ENCODE measurements around the gene ADM2.

DNA sequence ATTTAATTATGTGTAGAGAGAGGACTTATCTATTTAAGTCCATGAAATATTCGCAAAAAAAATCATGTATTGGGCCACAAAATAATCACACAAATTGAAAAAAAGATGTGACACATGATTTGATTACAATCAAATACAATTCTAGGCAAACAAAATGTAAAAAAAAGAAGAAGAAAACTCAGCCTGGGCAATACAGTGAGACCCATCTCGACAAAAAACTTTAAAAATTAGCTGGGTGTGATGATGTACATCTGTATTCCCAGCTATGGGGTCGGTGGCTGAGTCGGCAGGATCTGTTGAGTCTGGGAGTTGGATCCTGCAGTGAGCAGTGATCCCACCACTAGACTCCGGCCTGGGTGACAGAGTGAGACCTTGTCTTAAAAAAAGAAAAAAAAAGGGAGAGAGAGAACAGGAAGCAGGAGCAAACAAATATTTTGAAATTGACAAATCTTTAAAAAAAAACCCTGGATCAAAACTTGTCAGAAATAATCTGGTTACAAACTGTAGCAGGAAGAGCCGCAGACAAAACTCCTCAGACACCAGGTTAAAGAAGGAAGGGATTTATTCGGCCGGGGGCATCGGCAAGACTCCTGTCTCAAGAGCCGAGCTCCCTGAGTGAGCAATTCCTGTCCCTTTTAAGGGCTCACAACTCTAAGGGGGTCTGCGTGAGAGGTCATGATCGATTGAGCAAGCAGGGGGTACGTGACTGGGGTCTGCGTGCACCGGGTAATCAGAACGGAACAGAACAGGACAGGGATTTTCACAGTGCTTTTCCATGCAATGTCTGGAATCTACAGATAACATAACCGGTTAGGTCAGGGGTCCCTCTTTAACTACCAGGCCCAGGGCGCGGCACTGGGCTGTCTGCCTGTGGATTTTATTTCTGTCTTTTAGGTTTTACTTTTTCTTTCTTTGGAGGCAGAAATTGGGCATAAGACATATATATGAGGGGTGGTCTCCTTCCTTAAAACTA is 51.8 kb downstream of the ADM2 start:
- TF ChIP-seq, protein P1, sequence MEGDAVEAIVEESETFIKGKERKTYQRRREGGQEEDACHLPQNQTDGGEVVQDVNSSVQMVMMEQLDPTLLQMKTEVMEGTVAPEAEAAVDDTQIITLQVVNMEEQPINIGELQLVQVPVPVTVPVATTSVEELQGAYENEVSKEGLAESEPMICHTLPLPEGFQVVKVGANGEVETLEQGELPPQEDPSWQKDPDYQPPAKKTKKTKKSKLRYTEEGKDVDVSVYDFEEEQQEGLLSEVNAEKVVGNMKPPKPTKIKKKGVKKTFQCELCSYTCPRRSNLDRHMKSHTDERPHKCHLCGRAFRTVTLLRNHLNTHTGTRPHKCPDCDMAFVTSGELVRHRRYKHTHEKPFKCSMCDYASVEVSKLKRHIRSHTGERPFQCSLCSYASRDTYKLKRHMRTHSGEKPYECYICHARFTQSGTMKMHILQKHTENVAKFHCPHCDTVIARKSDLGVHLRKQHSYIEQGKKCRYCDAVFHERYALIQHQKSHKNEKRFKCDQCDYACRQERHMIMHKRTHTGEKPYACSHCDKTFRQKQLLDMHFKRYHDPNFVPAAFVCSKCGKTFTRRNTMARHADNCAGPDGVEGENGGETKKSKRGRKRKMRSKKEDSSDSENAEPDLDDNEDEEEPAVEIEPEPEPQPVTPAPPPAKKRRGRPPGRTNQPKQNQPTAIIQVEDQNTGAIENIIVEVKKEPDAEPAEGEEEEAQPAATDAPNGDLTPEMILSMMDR (IDR thresholded peaks at IDR 0.05): no peak
- no peak for TF ChIP-seq POLR2AphosphoS5 (IDR thresholded peaks at IDR 0.05)

Measured in upper lobe of left lung (tissue), 4 donors.